H1 (cell line): Measurements from ENCODE around the gene VGLL4. TPM values are rescaled to one million over a fixed set of nuclear protein-coding genes. Genes with fewer than 3 reads are reported as not detected.

Source experiments
- CTCF ChIA-PET: fragments of 300-600 bp; sonication (Branson Sonifier 250); formaldehyde crosslinking; loops from one replicate; lab custom pipeline; 2021; ENCODE audit not compliant: partially characterized antibody; lab: Charles Lee
- POLR2A ChIA-PET: fragments of 300-600 bp; sonication (Branson Sonifier 250); formaldehyde crosslinking; loops from one replicate; lab custom pipeline; 2021; ENCODE audit warnings: inconsistent platforms; ENCODE audit not compliant: partially characterized antibody; lab: Charles Lee
- DNase-seq, 2 experiments: peaks; one replicate each; pipeline versions ENCODE4 v3.0.0 to v3.0.0-alpha.2; 2010 to 2022; ENCODE audit warnings: low spot score in 2 of 2, low read depth in 1 of 2, mixed read lengths in 1 of 2
- FAIRE-seq: peaks from 2 replicates; lab custom pipeline; 2011; peaks lifted over from hg19 to GRCh38; lab: Jason Lieb, UNC
- H2AFZ ChIP-seq: 2 replicates; pipeline ENCODE4 v1.8.1; 2012; ENCODE audit warnings: low read length, inconsistent platforms
- H2AK5ac ChIP-seq: 2 replicates; pipeline ENCODE4 v1.6.1; 2013; ENCODE audit warnings: low read depth, low read length
- H2BK120ac ChIP-seq: replicated peaks from 2 replicates; pipeline ENCODE3; 2013; ENCODE audit warnings: low read depth, low read length, inconsistent platforms
- H2BK12ac ChIP-seq: 2 replicates; pipeline ENCODE4 v1.6.1; 2013; ENCODE audit warnings: low read depth, low read length
- H2BK15ac ChIP-seq: 2 replicates; pipeline ENCODE4 v1.6.1; 2013; ENCODE audit warnings: low read length
- H2BK20ac ChIP-seq: 2 replicates; pipeline ENCODE4 v1.6.1; 2013; ENCODE audit warnings: low read length
- H2BK5ac ChIP-seq: 2 replicates; pipeline ENCODE4 v1.6.1; 2013; ENCODE audit warnings: low read depth, low read length
- H3K14ac ChIP-seq: 2 replicates; pipeline ENCODE4 v1.6.1; 2013; ENCODE audit warnings: inconsistent platforms; ENCODE audit not compliant: insufficient read length
- H3K18ac ChIP-seq: 2 replicates; pipeline ENCODE4 v1.6.1; 2013; ENCODE audit warnings: low read length; ENCODE audit errors: extremely low read depth
- H3K23ac ChIP-seq: 2 replicates; pipeline ENCODE4 v1.6.1; 2013; ENCODE audit warnings: inconsistent platforms; ENCODE audit not compliant: insufficient read length
- H3K23me2 ChIP-seq: 2 replicates; pipeline ENCODE4 v1.6.1; 2013; ENCODE audit warnings: low read depth, low read length
- H3K27ac ChIP-seq: 2 replicates; pipeline ENCODE4 v1.6.1; 2011; ENCODE audit warnings: low read depth, low read length, inconsistent platforms
- H3K27me3 ChIP-seq, 4 experiments: replicated peaks in 1 of 4; 1 replicate in 1 of 4; 2 replicates in 3 of 4; pipeline versions ENCODE4 v1.6.1 to v1.8.1; 2011 to 2013; ENCODE audit warnings: low read length in 3 of 4, mild to moderate bottlenecking in 3 of 4, inconsistent platforms in 2 of 4, mixed read lengths in 2 of 4, moderate library complexity in 1 of 4; ENCODE audit not compliant: control insufficient read depth in 3 of 4, insufficient read depth in 3 of 4; ENCODE audit errors: extremely low read depth in 1 of 4
- H3K36me3 ChIP-seq, 4 experiments: 2 replicates each; pipeline versions ENCODE4 v1.6.1 to v1.8.1; 2011 to 2013; ENCODE audit warnings: mild to moderate bottlenecking in 4 of 4, low read length in 3 of 4, moderate library complexity in 2 of 4, control low read depth in 1 of 4, inconsistent platforms in 1 of 4; ENCODE audit not compliant: insufficient read depth in 4 of 4, control insufficient read depth in 2 of 4
- H3K4ac ChIP-seq: replicated peaks from 2 replicates; pipeline ENCODE3; 2013; ENCODE audit warnings: low read length, low read depth, mixed read lengths, inconsistent platforms; ENCODE audit not compliant: insufficient read length
- H3K4me1 ChIP-seq, 4 experiments: replicated peaks in 1 of 4; 1 replicate in 1 of 4; 2 replicates in 3 of 4; pipeline versions ENCODE4 v1.6.1 to v1.8.1; 2011 to 2013; ENCODE audit warnings: low read length in 3 of 4, inconsistent platforms in 2 of 4, mixed read lengths in 1 of 4; ENCODE audit not compliant: insufficient read depth in 4 of 4, control insufficient read depth in 3 of 4
- H3K4me2 ChIP-seq, 2 experiments: 2 replicates each; pipeline versions ENCODE4 v1.6.1 to v1.8.1; 2011 to 2013; ENCODE audit warnings: low read depth in 2 of 2, low read length in 2 of 2, control low read depth in 1 of 2, inconsistent platforms in 1 of 2, mild to moderate bottlenecking in 1 of 2; ENCODE audit not compliant: insufficient read depth in 1 of 2
- H3K4me3 ChIP-seq, 4 experiments: fragments of 200-600, 300-600 bp in 1 of 4; sonication (generic), shearing (Covaris generic), sonication (Bioruptor Twin) in 1 of 4; 2 replicates each; pipeline versions ENCODE4 v1.5.1 to v1.8.1; 2011 to 2016; ENCODE audit warnings: low read length in 4 of 4, low read depth in 3 of 4, control low read depth in 2 of 4, inconsistent platforms in 2 of 4, mild to moderate bottlenecking in 2 of 4, mixed read lengths in 1 of 4, moderate library complexity in 1 of 4; ENCODE audit not compliant: insufficient read depth in 2 of 4; ENCODE audit errors: extremely low read depth in 1 of 4
- H3K56ac ChIP-seq: replicated peaks from 2 replicates; pipeline ENCODE3; 2013; ENCODE audit warnings: low read depth, mild to moderate bottlenecking, mixed read lengths, low read length, inconsistent platforms; ENCODE audit not compliant: insufficient read length
- H3K79me1 ChIP-seq: 2 replicates; pipeline ENCODE4 v1.6.1; 2013; ENCODE audit warnings: low read depth, low read length, control low read depth
- H3K79me2 ChIP-seq, 2 experiments: 2 replicates each; pipeline versions ENCODE4 v1.6.1 to v1.8.1; 2012 to 2013; ENCODE audit warnings: low read length in 2 of 2, mild to moderate bottlenecking in 2 of 2, inconsistent platforms in 1 of 2; ENCODE audit not compliant: insufficient read depth in 2 of 2, control insufficient read depth in 1 of 2
- H3K9ac ChIP-seq, 4 experiments: replicated peaks in 1 of 4; 1 replicate in 1 of 4; 2 replicates in 3 of 4; pipeline versions ENCODE4 v1.6.1 to v1.8.1; 2011 to 2013; ENCODE audit warnings: low read depth in 3 of 4, low read length in 3 of 4, control low read depth in 2 of 4, mild to moderate bottlenecking in 2 of 4, moderate library complexity in 2 of 4, inconsistent platforms in 1 of 4; ENCODE audit errors: extremely low read depth in 1 of 4
- H3K9me3 ChIP-seq, 2 experiments: 2 replicates each; pipeline versions ENCODE4 v1.6.1 to v1.8.1; 2012 to 2013; ENCODE audit warnings: mild to moderate bottlenecking in 2 of 2, moderate library complexity in 2 of 2, control low read depth in 1 of 2, inconsistent platforms in 1 of 2, low read depth in 1 of 2, low read length in 1 of 2, mixed read lengths in 1 of 2; ENCODE audit not compliant: insufficient read depth in 2 of 2
- H4K20me1 ChIP-seq, 2 experiments: replicated peaks in 1 of 2; 2 replicates each; pipeline versions ENCODE3 to v1.8.1; 2011 to 2013; ENCODE audit warnings: inconsistent platforms in 2 of 2, low read length in 2 of 2, mild to moderate bottlenecking in 1 of 2; ENCODE audit not compliant: insufficient read depth in 2 of 2, control insufficient read depth in 1 of 2
- H4K5ac ChIP-seq: 2 replicates; pipeline ENCODE4 v1.6.1; 2013; ENCODE audit warnings: low read length, low read depth, mixed read lengths, inconsistent platforms; ENCODE audit not compliant: insufficient read length
- H4K8ac ChIP-seq: 2 replicates; pipeline ENCODE4 v1.8.0; 2013; ENCODE audit warnings: mild to moderate bottlenecking, moderate library complexity, low read length, inconsistent platforms; ENCODE audit not compliant: insufficient read depth; ENCODE audit errors: extremely low read depth
- H4K91ac ChIP-seq: replicated peaks from 2 replicates; pipeline ENCODE3; 2013; ENCODE audit warnings: low read length, mixed read lengths, inconsistent platforms; ENCODE audit not compliant: insufficient read length
- KDM5A ChIP-seq: fragments of 200-600 bp; IDR thresholded peaks from 2 replicates; pipeline ENCODE4 v1.7.1; 2012; ENCODE audit warnings: mild to moderate bottlenecking, low read length, inconsistent platforms, mixed read lengths
- POLR2AphosphoS5 ChIP-seq: IDR thresholded peaks from 2 replicates; pipeline ENCODE4 v1.6.1; 2011; ENCODE audit warnings: low read depth, low read length
- WGBS, 2 experiments: shearing (Covaris generic) in 1 of 2; methylation state at CpG; one replicate each; pipeline versions ENCODE4 v1.1.6 to v1.1.7; 2013 to 2015; ENCODE audit warnings: low lambda C conversion rate in 2 of 2, mixed read lengths in 2 of 2, inconsistent platforms in 1 of 2, low coverage in 1 of 2, missing lambda C conversion rate in 1 of 2; ENCODE audit not compliant: insufficient replicate concordance in 2 of 2, insufficient coverage in 1 of 2, insufficient read length in 1 of 2; ENCODE audit errors: extremely low coverage in 1 of 2, missing lambda C conversion rate in 1 of 2; 5-methylcytosine and 5-hydroxymethylcytosine counted together
- polyA plus RNA-seq, 7 experiments: library from polyadenylated mRNA; depleted of rRNA in 3 of 7; stranded (reverse) in 5 of 7; unstranded in 2 of 7; fragments of >200 nt in 5 of 7; fragments of 200-250 nt in 2 of 7; gene quantifications; 1 replicate in 5 of 7; 2 replicates in 1 of 7; 4 replicates in 1 of 7; pipeline versions ENCODE4 v1.2.1 to v1.2.3, GENCODE V29; 2011 to 2013; ENCODE audit warnings: missing spikeins in 2 of 7, mixed read lengths in 2 of 7
- total RNA-seq: library from RNA; stranded (reverse); fragmentation: NEBNext Ultra II Directional; extraction: Animal tissue kit (Norgen Biotek cat#: 25700); gene quantifications from 2 replicates; pipeline ENCODE4 v1.2.1, GENCODE V29; 2021

VGLL4 gene
- total and polyA plus RNA-seq, 2 of the 8 experiments (the other 6 are each of a cell fraction or from before 2014, with no cell fraction given) = 45.1 to 50.0 TPM

- H3K4ac ChIP-seq = no peak overlapping the region
- H3K23ac ChIP-seq = no peak overlapping the region
- H2BK120ac ChIP-seq = no peak overlapping the region
- CTCF ChIA-PET = interaction anchor here (0.7 to 1.4 kb wide), 5 partner anchors 18 to 184 kb away, joined by 3 to 6 read pairs (median 4); no protein-coding TSS in a partner anchor
- no peak overlapping the region for H3K4me3 ChIP-seq
- H2BK5ac ChIP-seq = no peak overlapping the region
- peaks cover 23 to 24% of the 10 kb centered on the region in 2 experiments for H4K20me1 ChIP-seq
- no peak overlapping the region for H4K91ac ChIP-seq
- WGBS, 2 experiments = 98% methylated on average over 16 of the region's 16 CpGs; no CpG with 5 or more reads in 1 of the 2 experiments
- H2BK15ac ChIP-seq = no peak overlapping the region
- POLR2A ChIA-PET = interaction anchor here (0.6 to 1.1 kb wide), 2 partner anchors 55 to 80 kb away, joined by 3 read pairs; no protein-coding TSS in a partner anchor
- no peak overlapping the region for H3K14ac ChIP-seq
- H3K18ac ChIP-seq = no peak overlapping the region
- no peak for FAIRE-seq
- H3K4me1 ChIP-seq = peaks cover 0 to 9% (median 0%) of the 10 kb centered on the region in 4 experiments; a peak in 2 of 7 replicates
- no peak overlapping the region for H2AK5ac ChIP-seq
- no peaks in the 10 kb centered on the region for H3K23me2 ChIP-seq
- peaks cover 0 to 14% of the 10 kb centered on the region in 2 experiments; a peak in 1 of 4 replicates for H3K79me2 ChIP-seq
- H2BK20ac ChIP-seq = no peak overlapping the region
- H4K8ac ChIP-seq = no peak overlapping the region
- no peak overlapping the region for H3K27ac ChIP-seq
- no peak overlapping the region for H4K5ac ChIP-seq
- H3K4me2 ChIP-seq = no peak overlapping the region
- H2BK12ac ChIP-seq = no peak overlapping the region
- peaks cover 0 to 22% (median 1%) of the 10 kb centered on the region in 4 experiments; a peak in 4 of 8 replicates for H3K36me3 ChIP-seq
- no peaks in the 10 kb centered on the region for H3K9me3 ChIP-seq
- no peak for DNase-seq
- no peak overlapping the region for H3K56ac ChIP-seq
- no peak overlapping the region for H2AFZ ChIP-seq
- no peak overlapping the region for H3K9ac ChIP-seq
- H3K27me3 ChIP-seq = no peaks in the 10 kb centered on the region
- TF ChIP-seq KDM5A (no peak), POLR2AphosphoS5 (no peak)
- TF ChIP-seq, all 59 proteins: peak for 0
- peaks cover 22% of the 10 kb centered on the region for H3K79me1 ChIP-seq
These were observed 80.4 kb downstream of the VGLL4 start for GRCh38 chr3:11563159-11563864.
